ENCODE measurements around the gene PRMT2. TPM values are rescaled to one million over a fixed set of nuclear protein-coding genes. Genes with fewer than 3 reads are reported as not detected.
A peak's percentile ranks its signal among the peaks of the same experiment; 100 is the strongest.

The PRMT2 gene
- total and polyA plus RNA-seq, 2 experiments from 2014 or later: 79.7 to 108 TPM

GRCh38 chr21:46656820-46657219 lies 21.3 kb downstream of the PRMT2 start:
- Histone ChIP-seq H4K20me1 (ENCODE audit: insufficient read depth, poor library complexity, severe bottlenecking) (no peaks in the 10 kb centered on the region), H3K36me3 (replicated peaks; ENCODE audit: insufficient read depth, low read depth) (peaks cover 13% of the 10 kb centered on the region), H3K4me1 (ENCODE audit: insufficient read depth) (no peaks in the 10 kb centered on the region), H3K4me3 (no peak overlapping the region), H3K27ac (no peak overlapping the region), H3K9me3 (ENCODE audit: low read depth) (peaks cover 16% of the 10 kb centered on the region), H3K4me2 (no peak overlapping the region), H2AFZ (no peak overlapping the region), H3K27me3 (no peaks in the 10 kb centered on the region), H3K9me2 (replicated peaks; ENCODE audit: insufficient read depth) (no peaks in the 10 kb centered on the region), H3K79me2 (no peaks in the 10 kb centered on the region)
- no peak for TF ChIP-seq EZH2 (IDR thresholded peaks at IDR 0.05; ENCODE audit: borderline replicate concordance)
- TF ChIP-seq, protein P1, sequence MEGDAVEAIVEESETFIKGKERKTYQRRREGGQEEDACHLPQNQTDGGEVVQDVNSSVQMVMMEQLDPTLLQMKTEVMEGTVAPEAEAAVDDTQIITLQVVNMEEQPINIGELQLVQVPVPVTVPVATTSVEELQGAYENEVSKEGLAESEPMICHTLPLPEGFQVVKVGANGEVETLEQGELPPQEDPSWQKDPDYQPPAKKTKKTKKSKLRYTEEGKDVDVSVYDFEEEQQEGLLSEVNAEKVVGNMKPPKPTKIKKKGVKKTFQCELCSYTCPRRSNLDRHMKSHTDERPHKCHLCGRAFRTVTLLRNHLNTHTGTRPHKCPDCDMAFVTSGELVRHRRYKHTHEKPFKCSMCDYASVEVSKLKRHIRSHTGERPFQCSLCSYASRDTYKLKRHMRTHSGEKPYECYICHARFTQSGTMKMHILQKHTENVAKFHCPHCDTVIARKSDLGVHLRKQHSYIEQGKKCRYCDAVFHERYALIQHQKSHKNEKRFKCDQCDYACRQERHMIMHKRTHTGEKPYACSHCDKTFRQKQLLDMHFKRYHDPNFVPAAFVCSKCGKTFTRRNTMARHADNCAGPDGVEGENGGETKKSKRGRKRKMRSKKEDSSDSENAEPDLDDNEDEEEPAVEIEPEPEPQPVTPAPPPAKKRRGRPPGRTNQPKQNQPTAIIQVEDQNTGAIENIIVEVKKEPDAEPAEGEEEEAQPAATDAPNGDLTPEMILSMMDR (IDR thresholded peaks at IDR 0.05; ENCODE audit: poor library complexity): no peak
- no peak for TF ChIP-seq EZH2phosphoT487 (IDR thresholded peaks at IDR 0.05; ENCODE audit: low read depth, severe bottlenecking, unreplicated experiment)
- 95% methylated on average over 1 of the region's 1 CpG for WGBS (ENCODE audit: low lambda C conversion rate, missing lambda C conversion rate)
- no peak for DNase-seq (ENCODE audit: low spot score)

DNA sequence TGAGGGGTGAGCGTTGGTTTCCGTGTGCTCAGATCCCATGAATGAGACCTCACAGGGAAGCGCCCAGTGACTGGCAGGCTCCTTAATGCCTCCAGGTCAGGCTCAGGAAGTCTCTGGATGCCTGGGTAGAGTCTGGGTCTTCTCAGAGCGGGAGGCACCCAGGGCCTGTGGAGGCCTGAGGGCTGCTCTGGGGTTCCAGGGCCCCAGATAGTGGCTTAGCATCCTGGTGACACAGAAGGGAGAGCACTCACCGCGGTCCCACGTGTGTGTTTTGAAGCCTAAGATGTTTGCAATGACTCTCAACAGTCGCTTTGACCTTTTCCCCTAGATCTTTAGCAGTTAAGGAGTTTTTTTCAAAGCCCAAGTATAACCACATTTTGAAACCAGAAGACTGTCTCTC lies 25.0 kb downstream of the PRMT2 start:
- no peaks in the 10 kb centered on the region for H3K27me3 ChIP-seq
- H3K9me2 ChIP-seq (replicated peaks; ENCODE audit: insufficient read depth): no peaks in the 10 kb centered on the region
- 88% methylated on average over 8 of the region's 8 CpGs for WGBS (ENCODE audit: low lambda C conversion rate, missing lambda C conversion rate)
- H3K4me3 ChIP-seq: no peak overlapping the region
- H4K20me1 ChIP-seq (ENCODE audit: insufficient read depth, poor library complexity, severe bottlenecking): no peaks in the 10 kb centered on the region
- H3K79me2 ChIP-seq: no peaks in the 10 kb centered on the region
- peaks cover 2% of the 10 kb centered on the region for H3K9me3 ChIP-seq (ENCODE audit: low read depth)
- H3K4me2 ChIP-seq: no peak overlapping the region
- no peaks in the 10 kb centered on the region for H3K4me1 ChIP-seq (ENCODE audit: insufficient read depth)
- H2AFZ ChIP-seq: no peak overlapping the region
- DNase-seq (ENCODE audit: low spot score): no peak
- TF ChIP-seq, protein P1 (IDR thresholded peaks at IDR 0.05; ENCODE audit: poor library complexity): no peak
- TF ChIP-seq EZH2 (IDR thresholded peaks at IDR 0.05; ENCODE audit: borderline replicate concordance): no peak
- no peak for TF ChIP-seq EZH2phosphoT487 (IDR thresholded peaks at IDR 0.05; ENCODE audit: low read depth, severe bottlenecking, unreplicated experiment)
- no peaks in the 10 kb centered on the region for H3K36me3 ChIP-seq (replicated peaks; ENCODE audit: insufficient read depth, low read depth)
- no peak overlapping the region for H3K27ac ChIP-seq

GRCh38 chr21:46661211-46661625 lies 25.7 kb downstream of the PRMT2 start:
- H3K27me3 ChIP-seq: no peaks in the 10 kb centered on the region
- H3K27ac ChIP-seq: no peak overlapping the region
- H3K9me3 ChIP-seq (ENCODE audit: low read depth): no peaks in the 10 kb centered on the region
- no peaks in the 10 kb centered on the region for H3K4me1 ChIP-seq (ENCODE audit: insufficient read depth)
- 26% methylated on average over 29 of the region's 29 CpGs for WGBS (ENCODE audit: low lambda C conversion rate, missing lambda C conversion rate)
- no peaks in the 10 kb centered on the region for H3K36me3 ChIP-seq (replicated peaks; ENCODE audit: insufficient read depth, low read depth)
- DNase-seq (ENCODE audit: low spot score): peak; percentile 69
- no peaks in the 10 kb centered on the region for H3K79me2 ChIP-seq
- TF ChIP-seq EZH2 (IDR thresholded peaks at IDR 0.05; ENCODE audit: borderline replicate concordance): no peak
- TF ChIP-seq, protein P1 (IDR thresholded peaks at IDR 0.05; ENCODE audit: poor library complexity): peak; percentile 49
- TF ChIP-seq EZH2phosphoT487 (IDR thresholded peaks at IDR 0.05; ENCODE audit: low read depth, severe bottlenecking, unreplicated experiment): no peak
- no peak overlapping the region for H2AFZ ChIP-seq
- H3K9me2 ChIP-seq (replicated peaks; ENCODE audit: insufficient read depth): no peaks in the 10 kb centered on the region
- no peak overlapping the region for H3K4me3 ChIP-seq
- H3K4me2 ChIP-seq: no peak overlapping the region
- no peaks in the 10 kb centered on the region for H4K20me1 ChIP-seq (ENCODE audit: insufficient read depth, poor library complexity, severe bottlenecking)
